Erythroblast (primary cell): ENCODE data around the gene ZNF385B.

Experiments used
- GATA1 ChIP-seq: IDR thresholded peaks from 2 replicates; pipeline ENCODE4 v1.6.1; 2011; ENCODE audit warnings: low read depth, mild to moderate bottlenecking, control low read depth, low read length, moderate library complexity
- POLR2A ChIP-seq: IDR thresholded peaks from 2 replicates; pipeline ENCODE4 v1.6.1; 2011; ENCODE audit warnings: mild to moderate bottlenecking, low read length

DNA sequence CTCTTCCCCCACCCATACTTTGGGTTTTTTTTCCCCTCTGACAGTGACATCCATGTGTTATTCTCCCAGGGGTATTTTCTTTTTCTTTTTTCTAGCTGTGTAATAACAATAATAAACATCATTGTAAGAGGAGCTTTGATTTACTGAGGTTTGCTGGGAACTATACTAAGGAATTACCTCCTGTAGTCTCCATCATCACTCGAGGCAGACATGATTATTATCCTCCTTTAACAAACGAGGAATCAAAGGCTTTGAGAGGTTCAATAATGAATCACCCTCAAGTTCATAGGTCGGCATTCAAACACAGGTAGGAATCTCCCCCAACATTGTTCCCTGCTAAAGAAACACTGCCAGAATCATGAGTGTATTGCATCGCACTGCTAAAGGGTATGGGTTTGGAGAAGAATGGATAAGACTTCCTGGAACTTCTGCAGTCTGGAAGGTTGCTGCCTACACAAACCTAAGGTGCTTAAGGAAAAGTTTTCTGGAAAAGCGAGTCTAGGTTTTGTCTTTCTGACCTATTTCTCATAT lies 336.5 kb downstream of the ZNF385B start:
- TF ChIP-seq POLR2A: no peak
- no peak for TF ChIP-seq GATA1
